Measurements from ENCODE around the gene NIPAL4. TPM values are rescaled to one million over a fixed set of nuclear protein-coding genes. Genes with fewer than 3 reads are reported as not detected.

The NIPAL4 gene
- total and polyA plus RNA-seq, 2 donors (not counting 3 experiments of a cell fraction or from before 2014, with no cell fraction given), result not detected

DNA sequence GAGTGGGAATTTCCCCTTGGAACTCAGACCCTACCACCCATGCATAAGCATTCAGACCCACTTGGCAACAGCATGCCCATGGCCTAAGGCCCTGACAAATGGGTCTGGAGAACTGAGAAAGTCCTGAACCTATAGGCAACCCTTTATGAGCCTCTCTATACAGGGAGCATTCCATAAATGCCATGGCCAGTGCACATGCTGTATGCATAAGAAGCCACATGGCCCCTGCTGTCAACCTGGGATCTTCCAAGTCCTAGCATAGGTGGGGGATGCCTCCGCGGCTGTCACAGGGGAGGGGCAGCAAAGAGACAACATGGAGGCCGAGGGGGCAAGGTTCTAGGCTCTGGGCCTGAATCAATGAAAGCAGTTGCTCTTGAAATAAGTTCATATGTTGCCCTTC lies 8.2 kb upstream of the NIPAL4 start:
- BruUV-seq (replicated peaks), result no TSS peak
- no peak for DNase-seq (ENCODE audit: low read depth, low spot score)
- Histone ChIP-seq H3K9me1 (replicated peaks; ENCODE audit: control insufficient read depth, extremely low read depth, insufficient read depth, low read length) (no peaks in the 10 kb centered on the region), H3K79me2 (ENCODE audit: control insufficient read depth, insufficient read depth, low read length) (no peaks in the 10 kb centered on the region), H3K4me1 (ENCODE audit: control insufficient read depth, extremely low read depth, insufficient read depth, low read length) (no peaks in the 10 kb centered on the region), H2AFZ (ENCODE audit: low read depth, low read length) (no peak overlapping the region), H3K9me3 (replicated peaks; ENCODE audit: control insufficient read depth, insufficient read depth, low read length) (no peaks in the 10 kb centered on the region), H4K20me1 (replicated peaks; ENCODE audit: control insufficient read depth, extremely low read depth, insufficient read depth, low read length) (no peaks in the 10 kb centered on the region), H3K9ac (replicated peaks; ENCODE audit: extremely low read depth, insufficient read depth, low read length) (no peak overlapping the region), H3K36me3 (ENCODE audit: control insufficient read depth in 2 of 2, extremely low read depth in 1 of 2, insufficient read depth in 2 of 2, low read length in 2 of 2) (no peaks in the 10 kb centered on the region), H3K4me2 (ENCODE audit: insufficient read depth, low read length) (no peak overlapping the region), H3K27me3 (ENCODE audit: control insufficient read depth in 2 of 2, insufficient read depth in 2 of 2, low read length in 2 of 2) (peaks cover 0 to 3% of the 10 kb centered on the region in 2 experiments), H3K4me3 (replicated peaks in 1 of 3; ENCODE audit: insufficient read depth in 1 of 3, low read depth in 1 of 3, low read length in 3 of 3) (no peak overlapping the region), H3K27ac (ENCODE audit: insufficient read depth, low read depth, low read length) (no peak overlapping the region)
- intact Hi-C loops (cut with micrococcal nuclease), result no loop called here
- dilution Hi-C loops (cut with MboI; ENCODE audit: extremely low pct_ligation_motif_present, low sequenced_read_pairs), result no loop called here
- no peak for FAIRE-seq
- POLR2A ChIA-PET, result no interaction called here
- CTCF ChIA-PET, result no interaction called here
- TF ChIP-seq EZH2 (IDR thresholded peaks at IDR 0.05; ENCODE audit: borderline replicate concordance, low read depth, low read length, severe bottlenecking), result no peak
- TF ChIP-seq POLR2AphosphoS5 (IDR thresholded peaks at IDR 0.05; ENCODE audit: insufficient read depth, low read depth, low read length), result no peak
- TF ChIP-seq, protein P1, sequence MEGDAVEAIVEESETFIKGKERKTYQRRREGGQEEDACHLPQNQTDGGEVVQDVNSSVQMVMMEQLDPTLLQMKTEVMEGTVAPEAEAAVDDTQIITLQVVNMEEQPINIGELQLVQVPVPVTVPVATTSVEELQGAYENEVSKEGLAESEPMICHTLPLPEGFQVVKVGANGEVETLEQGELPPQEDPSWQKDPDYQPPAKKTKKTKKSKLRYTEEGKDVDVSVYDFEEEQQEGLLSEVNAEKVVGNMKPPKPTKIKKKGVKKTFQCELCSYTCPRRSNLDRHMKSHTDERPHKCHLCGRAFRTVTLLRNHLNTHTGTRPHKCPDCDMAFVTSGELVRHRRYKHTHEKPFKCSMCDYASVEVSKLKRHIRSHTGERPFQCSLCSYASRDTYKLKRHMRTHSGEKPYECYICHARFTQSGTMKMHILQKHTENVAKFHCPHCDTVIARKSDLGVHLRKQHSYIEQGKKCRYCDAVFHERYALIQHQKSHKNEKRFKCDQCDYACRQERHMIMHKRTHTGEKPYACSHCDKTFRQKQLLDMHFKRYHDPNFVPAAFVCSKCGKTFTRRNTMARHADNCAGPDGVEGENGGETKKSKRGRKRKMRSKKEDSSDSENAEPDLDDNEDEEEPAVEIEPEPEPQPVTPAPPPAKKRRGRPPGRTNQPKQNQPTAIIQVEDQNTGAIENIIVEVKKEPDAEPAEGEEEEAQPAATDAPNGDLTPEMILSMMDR (IDR thresholded peaks at IDR 0.05; ENCODE audit: extremely low read depth in 1 of 2, insufficient read depth in 1 of 2, low read depth in 1 of 2, low read length in 2 of 2), result no peak

- TF ChIP-seq MAX (IDR thresholded peaks at IDR 0.05; ENCODE audit: insufficient read depth, insufficient read length), result no peak
- TF ChIP-seq, protein P1 (IDR thresholded peaks at IDR 0.05; ENCODE audit: extremely low read depth in 1 of 2, insufficient read depth in 1 of 2, low read depth in 1 of 2, low read length in 2 of 2), result no peak
- no peak for TF ChIP-seq MYC (IDR thresholded peaks at IDR 0.05; ENCODE audit: low read depth, low read length)
- no peak for TF ChIP-seq POLR2A (IDR thresholded peaks at IDR 0.05; ENCODE audit: low read depth, low read length)
- TF ChIP-seq EZH2 (IDR thresholded peaks at IDR 0.05; ENCODE audit: borderline replicate concordance, low read depth, low read length, severe bottlenecking), result no peak
- TF ChIP-seq POLR2AphosphoS5 (IDR thresholded peaks at IDR 0.05; ENCODE audit: insufficient read depth, low read depth, low read length), result no peak
- no peak for TF ChIP-seq JUN (IDR thresholded peaks at IDR 0.05; ENCODE audit: borderline replicate concordance, insufficient read depth, insufficient read length, low read depth)
- no peak for TF ChIP-seq GATA2 (IDR thresholded peaks at IDR 0.05; ENCODE audit: insufficient read depth, insufficient read length, low read depth, low read length)
- TF ChIP-seq FOS (IDR thresholded peaks at IDR 0.05; ENCODE audit: borderline replicate concordance, insufficient read depth, low read length), result no peak
- H3K4me1 ChIP-seq (ENCODE audit: control insufficient read depth, extremely low read depth, insufficient read depth, low read length), result no peaks in the 10 kb centered on the region
- POLR2A ChIA-PET, result no interaction called here
- H3K27me3 ChIP-seq (ENCODE audit: control insufficient read depth in 2 of 2, insufficient read depth in 2 of 2, low read length in 2 of 2), result peaks cover 4 to 5% of the 10 kb centered on the region in 2 experiments
- H3K9me3 ChIP-seq (replicated peaks; ENCODE audit: control insufficient read depth, insufficient read depth, low read length), result no peaks in the 10 kb centered on the region
- no peaks in the 10 kb centered on the region for H4K20me1 ChIP-seq (replicated peaks; ENCODE audit: control insufficient read depth, extremely low read depth, insufficient read depth, low read length)
- no peaks in the 10 kb centered on the region for H3K36me3 ChIP-seq (ENCODE audit: control insufficient read depth in 2 of 2, extremely low read depth in 1 of 2, insufficient read depth in 2 of 2, low read length in 2 of 2)
- intact Hi-C loops (cut with micrococcal nuclease) (no loop called here), dilution Hi-C loops (cut with MboI; ENCODE audit: extremely low pct_ligation_motif_present, low sequenced_read_pairs) (no loop called here)
- H3K79me2 ChIP-seq (ENCODE audit: control insufficient read depth, insufficient read depth, low read length), result no peaks in the 10 kb centered on the region
- no peak overlapping the region for H3K4me3 ChIP-seq (replicated peaks in 1 of 3; ENCODE audit: insufficient read depth in 1 of 3, low read depth in 1 of 3, low read length in 3 of 3)
- H3K9ac ChIP-seq (replicated peaks; ENCODE audit: extremely low read depth, insufficient read depth, low read length), result no peak overlapping the region
- CTCF ChIA-PET, result interaction anchor here (2.0 kb wide), 1 partner anchor 17 kb away, joined by 7 read pairs; no protein-coding TSS in a partner anchor
- no peak overlapping the region for H3K27ac ChIP-seq (ENCODE audit: insufficient read depth, low read depth, low read length)
- no peak overlapping the region for H2AFZ ChIP-seq (ENCODE audit: low read depth, low read length)
- H3K4me2 ChIP-seq (ENCODE audit: insufficient read depth, low read length), result no peak overlapping the region
- no peak for FAIRE-seq
- BruUV-seq (replicated peaks), result no TSS peak
- no peaks in the 10 kb centered on the region for H3K9me1 ChIP-seq (replicated peaks; ENCODE audit: control insufficient read depth, extremely low read depth, insufficient read depth, low read length)
- DNase-seq (ENCODE audit: low read depth, low spot score), result no peak
These were observed 5.7 kb upstream of the NIPAL4 start for GRCh38 chr5:157454273-157454672.

All from endothelial cell of umbilical vein (primary cell).